Activated naive CD4-positive, alpha-beta T cell treated with anti-CD3 and anti-CD28 coated beads for 36 hours (primary cell): ENCODE measurements around the gene COX6B1. TPM values are rescaled to one million over a fixed set of nuclear protein-coding genes. Genes with fewer than 3 reads are reported as not detected.
A peak's percentile ranks its signal among the peaks of the same experiment; 100 is the strongest.
"Not testable (repeated sequence)": the region's sequence is repeated elsewhere in the genome, so short reads cannot be mapped to it uniquely, and the experiment has no call there.

Experiments used
- CTCF ChIA-PET: fragments of 350-600 bp; sonication (Branson Sonifier 250); formaldehyde crosslinking; loops from one replicate; lab custom pipeline; 2021; ENCODE audit warnings: antibody characterized with exemption; lab: Charles Lee
- DNase-seq: peaks from one replicate; pipeline ENCODE4 v3.0.0-alpha.2; 2020
- H3K27ac Mint-ChIP-seq: one replicate; pipeline ENCODE4 v1.8.0; 2021; ENCODE audit warnings: mild to moderate bottlenecking, mixed read lengths
- H3K27me3 Mint-ChIP-seq: one replicate; pipeline ENCODE4 v1.8.0; 2021; ENCODE audit warnings: low read depth, mixed read lengths
- H3K36me3 Mint-ChIP-seq: one replicate; pipeline ENCODE4 v1.8.0; 2021; ENCODE audit warnings: low read depth, mixed read lengths
- H3K4me1 Mint-ChIP-seq: one replicate; pipeline ENCODE4 v1.8.0; 2021; ENCODE audit warnings: low read depth, mixed read lengths
- H3K4me3 Mint-ChIP-seq: one replicate; pipeline ENCODE4 v1.8.0; 2021; ENCODE audit warnings: mild to moderate bottlenecking, moderate library complexity, mixed read lengths
- H3K9me3 Mint-ChIP-seq: one replicate; pipeline ENCODE4 v1.8.0; 2021; ENCODE audit warnings: mixed read lengths
- intact Hi-C: fragments of 100-400 bp; cut with micrococcal nuclease; formaldehyde crosslinking; loops from one replicate; pipeline ENCODE4 v1.15.1; 2023
- total RNA-seq, 2 experiments: library from RNA; stranded (reverse); gene quantifications; one replicate each; pipeline ENCODE4 v1.2.3, GENCODE V29; 2021

Gene COX6B1
- total RNA-seq, 2 experiments from 2014 or later = 499 to 512 TPM

- H3K27me3 Mint-ChIP-seq, H3K9me3 Mint-ChIP-seq, H3K4me3 Mint-ChIP-seq, intact Hi-C loops, DNase-seq, H3K27ac Mint-ChIP-seq: not testable (repeated sequence)
- CTCF ChIA-PET = interaction anchor here (1.1 kb wide), 1 partner anchor 26 kb away, joined by 3 read pairs; no protein-coding TSS in a partner anchor
- H3K4me1 Mint-ChIP-seq = peaks cover 22% of the 10 kb centered on the region
- H3K36me3 Mint-ChIP-seq = peaks cover 47% of the 10 kb centered on the region
Observed at GRCh38 chr19:35654828-35655227, 6.7 kb downstream of the COX6B1 start.

DNA sequence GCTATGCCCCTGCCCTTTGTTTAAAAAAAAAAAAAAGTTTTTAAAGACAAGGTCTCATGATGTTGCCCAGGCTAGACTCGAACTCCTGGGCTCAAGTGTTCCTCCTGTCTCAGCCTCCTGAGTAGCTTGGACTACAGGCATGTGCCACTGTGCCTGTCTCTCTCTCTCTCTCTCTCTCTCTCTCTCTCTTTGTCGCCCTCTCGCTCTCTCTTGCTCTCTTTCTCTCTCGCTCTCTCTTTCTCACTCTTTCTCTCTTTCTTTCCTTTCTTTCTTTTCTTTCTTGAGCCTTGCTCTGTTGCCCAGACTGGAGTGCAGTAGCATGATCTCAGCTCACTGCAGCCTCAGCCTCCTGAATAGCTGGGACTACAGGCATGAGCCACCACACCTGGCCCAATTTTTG, 7.5 kb downstream of the COX6B1 start:
- Mint-ChIP-seq H3K36me3 (peaks cover 49% of the 10 kb centered on the region), H3K27ac (peak overlapping the region; percentile 47), H3K4me1 (peaks cover 16% of the 10 kb centered on the region), H3K4me3 (no peak overlapping the region), H3K27me3 (no peaks in the 10 kb centered on the region), H3K9me3 (no peaks in the 10 kb centered on the region)
- intact Hi-C loops = no loop called here
- CTCF ChIA-PET = no interaction called here
- DNase-seq = no peak

GRCh38 chr19:35656700-35657099, 8.6 kb downstream of the COX6B1 start:
- H3K4me1 Mint-ChIP-seq = peaks cover 8% of the 10 kb centered on the region
- peaks cover 46% of the 10 kb centered on the region for H3K36me3 Mint-ChIP-seq
- H3K4me3 Mint-ChIP-seq = no peak overlapping the region
- intact Hi-C loops = no loop called here
- no peaks in the 10 kb centered on the region for H3K27me3 Mint-ChIP-seq
- CTCF ChIA-PET = interaction anchor here (0.7 kb wide), 1 partner anchor 9 kb away, joined by 3 read pairs; the partner anchor contains the start of gene COX6B1
- no peaks in the 10 kb centered on the region for H3K9me3 Mint-ChIP-seq
- no peak for DNase-seq
- H3K27ac Mint-ChIP-seq = no peak overlapping the region

GRCh38 chr19:35657904-35658700, 10.0 kb downstream of the COX6B1 start:
- H3K4me1 Mint-ChIP-seq = peaks cover 6% of the 10 kb centered on the region
- H3K9me3 Mint-ChIP-seq = no peaks in the 10 kb centered on the region
- H3K36me3 Mint-ChIP-seq = peaks cover 46% of the 10 kb centered on the region
- H3K27ac Mint-ChIP-seq = no peak overlapping the region
- DNase-seq = no peak
- H3K4me3 Mint-ChIP-seq = no peak overlapping the region
- CTCF ChIA-PET = no interaction called here
- intact Hi-C loops = no loop called here
- H3K27me3 Mint-ChIP-seq = no peaks in the 10 kb centered on the region

DNA sequence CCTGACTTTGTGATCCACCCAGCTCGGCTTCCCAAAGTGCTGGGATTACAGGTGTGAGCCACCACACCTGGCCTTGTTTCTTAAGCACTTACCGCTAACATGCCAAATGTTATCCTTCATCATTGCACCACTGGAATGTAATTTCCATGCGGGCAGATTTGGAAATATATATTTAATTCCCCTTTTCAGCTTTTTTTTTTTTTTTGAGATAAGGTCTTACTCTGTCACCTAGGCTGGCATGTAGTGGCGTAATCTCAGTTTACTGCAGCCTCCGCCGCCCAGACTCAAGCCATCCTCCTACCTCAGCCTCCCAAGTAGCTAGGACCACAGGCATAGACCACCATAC, 13.8 kb downstream of the COX6B1 start:
- intact Hi-C loops = no loop called here
- Mint-ChIP-seq H3K4me1 (no peaks in the 10 kb centered on the region), H3K27ac (no peak overlapping the region), H3K36me3 (peaks cover 25% of the 10 kb centered on the region), H3K9me3 (no peaks in the 10 kb centered on the region), H3K4me3 (no peak overlapping the region), H3K27me3 (no peaks in the 10 kb centered on the region)
- DNase-seq = no peak
- CTCF ChIA-PET = interaction anchor here (0.5 to 1.3 kb wide), 3 partner anchors 69 to 495 kb away, joined by 3 to 5 read pairs (median 3); no protein-coding TSS in a partner anchor

DNA sequence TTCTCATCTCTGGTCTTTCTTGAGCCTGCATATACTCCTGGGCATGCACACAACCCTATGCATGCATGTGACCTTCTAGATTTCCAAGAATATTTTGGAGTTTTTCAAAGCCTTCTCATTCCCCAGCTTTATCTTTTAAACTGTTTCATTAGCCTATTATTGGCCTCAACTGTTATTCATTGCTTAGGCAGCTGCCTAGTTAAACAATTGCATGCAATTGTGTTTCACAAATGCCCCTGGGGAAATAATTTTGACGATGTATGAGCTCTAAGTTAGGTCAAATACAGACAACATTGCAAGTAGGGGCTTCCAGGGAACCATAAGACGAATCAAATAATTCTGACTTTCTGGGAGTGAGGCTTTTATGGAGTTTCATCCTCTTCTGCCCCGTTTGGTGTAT, 15.9 kb downstream of the COX6B1 start:
- no peak overlapping the region for H3K4me3 Mint-ChIP-seq
- no peak overlapping the region for H3K27ac Mint-ChIP-seq
- H3K36me3 Mint-ChIP-seq = peaks cover 14% of the 10 kb centered on the region
- H3K4me1 Mint-ChIP-seq = no peaks in the 10 kb centered on the region
- H3K27me3 Mint-ChIP-seq = no peaks in the 10 kb centered on the region
- no peaks in the 10 kb centered on the region for H3K9me3 Mint-ChIP-seq
- DNase-seq = no peak
- intact Hi-C loops = no loop called here
- CTCF ChIA-PET = no interaction called here

GRCh38 chr19:35665157-35665556, 17.0 kb downstream of the COX6B1 start:
- Mint-ChIP-seq H3K4me3 (no peak overlapping the region), H3K27me3 (peaks cover 6% of the 10 kb centered on the region), H3K9me3 (no peaks in the 10 kb centered on the region), H3K36me3 (peaks cover 12% of the 10 kb centered on the region), H3K4me1 (no peaks in the 10 kb centered on the region), H3K27ac (no peak overlapping the region)
- intact Hi-C loops = no loop called here
- DNase-seq = no peak
- CTCF ChIA-PET = interaction anchor here (1.0 kb wide), 1 partner anchor 197 kb away, joined by 3 read pairs; no protein-coding TSS in a partner anchor

GRCh38 chr19:35665604-35666003, 17.5 kb downstream of the COX6B1 start:
- no peaks in the 10 kb centered on the region for H3K9me3 Mint-ChIP-seq
- peaks cover 6% of the 10 kb centered on the region for H3K27me3 Mint-ChIP-seq
- H3K4me3 Mint-ChIP-seq = no peak overlapping the region
- DNase-seq = no peak
- intact Hi-C loops = no loop called here
- CTCF ChIA-PET = interaction anchor here (1.0 kb wide), 1 partner anchor 197 kb away, joined by 3 read pairs; no protein-coding TSS in a partner anchor
- H3K4me1 Mint-ChIP-seq = no peaks in the 10 kb centered on the region
- no peak overlapping the region for H3K27ac Mint-ChIP-seq
- H3K36me3 Mint-ChIP-seq = peaks cover 12% of the 10 kb centered on the region

- peaks cover 9% of the 10 kb centered on the region for H3K36me3 Mint-ChIP-seq
- CTCF ChIA-PET = interaction anchor here (0.6 to 1.0 kb wide), 2 partner anchors 198 to 359 kb away, joined by 3 read pairs; no protein-coding TSS in a partner anchor
- no peaks in the 10 kb centered on the region for H3K4me1 Mint-ChIP-seq
- intact Hi-C loops = no loop called here
- H3K4me3 Mint-ChIP-seq = no peak within 1 kb of the TSS
- H3K27ac Mint-ChIP-seq = no peak within 1 kb of the TSS
- DNase-seq = no peak
- H3K27me3 Mint-ChIP-seq = peaks cover 6% of the 10 kb centered on the region
- no peaks in the 10 kb centered on the region for H3K9me3 Mint-ChIP-seq
Observed at GRCh38 chr19:35666251-35666913, 18.3 kb downstream of the COX6B1 start, which contains the start of gene UPK1A. UPK1A (plus strand) TSS chr19:35666517; CDS start chr19:35666813, 296 bp downstream.

DNA sequence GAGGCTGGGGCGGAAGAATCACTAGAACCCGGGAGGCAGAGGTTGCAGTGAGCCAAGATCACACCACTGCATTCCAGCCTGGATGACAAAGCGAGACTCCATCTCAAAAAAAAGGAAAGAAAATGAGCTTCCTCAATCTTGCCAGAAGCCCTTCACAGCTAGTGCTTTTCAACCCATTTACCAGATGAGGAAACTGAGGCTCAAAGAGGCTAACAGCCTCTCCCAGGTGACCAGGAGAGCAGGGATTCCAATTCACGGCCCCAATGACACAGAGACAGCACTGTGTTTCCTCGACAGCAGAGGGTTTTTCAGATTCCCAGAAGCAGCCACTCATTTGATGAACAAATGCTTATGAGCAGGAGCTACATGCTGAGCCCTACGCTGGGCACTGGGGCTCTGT, 21.4 kb downstream of the COX6B1 start:
- CTCF ChIA-PET = no interaction called here
- Mint-ChIP-seq H3K27ac (no peak overlapping the region), H3K27me3 (peaks cover 19% of the 10 kb centered on the region), H3K36me3 (peaks cover 1% of the 10 kb centered on the region), H3K4me1 (peaks cover 5% of the 10 kb centered on the region), H3K4me3 (no peak overlapping the region), H3K9me3 (no peaks in the 10 kb centered on the region)
- intact Hi-C loops = no loop called here
- no peak for DNase-seq

DNA sequence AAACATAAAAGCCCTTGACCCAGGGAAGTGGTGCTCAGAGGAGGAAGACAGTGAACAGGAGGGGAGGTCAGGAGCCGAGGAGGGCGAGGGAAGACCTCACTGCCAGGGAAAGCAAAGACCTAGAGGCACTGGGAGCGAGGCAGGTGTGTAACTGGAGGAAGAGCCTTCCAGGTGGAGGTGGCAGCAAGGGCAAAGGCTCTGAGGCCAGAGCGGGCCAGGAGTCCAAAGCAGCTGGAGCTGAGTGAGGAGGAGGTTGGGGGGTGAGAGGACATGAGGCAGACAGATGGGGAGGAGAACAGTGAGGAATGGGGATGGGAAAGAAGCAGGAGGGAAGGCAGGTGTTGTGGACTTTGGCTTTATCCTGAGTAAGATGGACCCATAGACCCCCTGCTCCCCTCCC, 21.9 kb downstream of the COX6B1 start:
- peaks cover 20% of the 10 kb centered on the region for H3K27me3 Mint-ChIP-seq
- H3K4me1 Mint-ChIP-seq = peaks cover 5% of the 10 kb centered on the region
- H3K4me3 Mint-ChIP-seq = no peak overlapping the region
- intact Hi-C loops = loop anchor here (5.0 kb wide), 1 partner anchor 123 kb away; the partner anchor contains the start of gene TMEM147
- no peak overlapping the region for H3K27ac Mint-ChIP-seq
- no peak for DNase-seq
- no peaks in the 10 kb centered on the region for H3K9me3 Mint-ChIP-seq
- peaks cover 1% of the 10 kb centered on the region for H3K36me3 Mint-ChIP-seq
- CTCF ChIA-PET = no interaction called here

DNA sequence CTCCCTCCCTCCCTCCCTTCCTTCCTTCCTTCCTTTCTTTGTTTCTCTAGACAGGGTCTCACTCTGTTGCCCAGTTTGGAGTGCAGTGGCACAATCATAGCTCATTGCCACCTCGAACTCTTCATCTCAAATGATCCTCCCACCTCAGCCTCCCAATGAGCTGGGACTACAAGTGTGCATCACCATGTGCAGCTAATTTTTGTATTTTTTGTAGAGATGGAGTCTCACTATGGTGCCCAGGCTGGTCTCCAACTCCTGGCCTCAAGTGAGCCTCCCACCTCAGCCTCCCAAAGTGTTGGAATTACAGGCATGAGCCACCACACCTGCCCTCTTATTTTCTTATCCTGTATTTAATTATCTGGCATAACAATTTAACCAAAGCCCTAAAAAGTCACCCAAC, 22.6 kb downstream of the COX6B1 start:
- CTCF ChIA-PET = no interaction called here
- Mint-ChIP-seq H3K4me3 (no peak overlapping the region), H3K4me1 (peaks cover 5% of the 10 kb centered on the region), H3K36me3 (no peaks in the 10 kb centered on the region), H3K27me3 (peaks cover 21% of the 10 kb centered on the region), H3K9me3 (no peaks in the 10 kb centered on the region), H3K27ac (no peak overlapping the region)
- no peak for DNase-seq
- intact Hi-C loops = loop anchor here (5.0 kb wide), 1 partner anchor 123 kb away; the partner anchor contains the start of gene TMEM147
